ENCODE results near the gene FAM236C.
"Not testable (repeated sequence)": the region's sequence is repeated elsewhere in the genome, so short reads cannot be mapped to it uniquely, and the experiment has no call there.

Gene FAM236C

DNA sequence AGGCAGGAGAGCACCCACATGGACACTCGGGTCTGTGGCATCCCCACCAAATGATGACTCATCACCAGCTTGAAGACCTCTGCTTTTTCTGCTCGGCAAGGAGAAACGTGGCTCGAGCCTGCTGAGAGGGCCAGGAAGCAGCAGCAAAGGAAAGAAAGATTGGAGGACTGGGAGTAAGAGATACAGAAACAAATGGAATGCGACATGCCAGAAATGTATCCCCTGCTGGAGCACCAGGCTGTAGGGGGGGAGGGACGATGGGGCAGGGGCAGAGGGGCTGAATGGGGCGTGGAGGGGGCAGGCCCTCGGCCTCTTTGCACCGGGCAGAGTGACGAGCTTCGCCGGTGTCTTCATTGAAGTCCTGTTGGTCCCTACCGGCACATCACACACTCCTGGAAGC, at the start of gene FAM236C:
FAM236C (plus strand) TSS at position 301 of the 400 bp plus-strand sequence. CDS start 100 bp downstream, outside the sequence.
- DNase-seq = not testable (repeated sequence)

DNA sequence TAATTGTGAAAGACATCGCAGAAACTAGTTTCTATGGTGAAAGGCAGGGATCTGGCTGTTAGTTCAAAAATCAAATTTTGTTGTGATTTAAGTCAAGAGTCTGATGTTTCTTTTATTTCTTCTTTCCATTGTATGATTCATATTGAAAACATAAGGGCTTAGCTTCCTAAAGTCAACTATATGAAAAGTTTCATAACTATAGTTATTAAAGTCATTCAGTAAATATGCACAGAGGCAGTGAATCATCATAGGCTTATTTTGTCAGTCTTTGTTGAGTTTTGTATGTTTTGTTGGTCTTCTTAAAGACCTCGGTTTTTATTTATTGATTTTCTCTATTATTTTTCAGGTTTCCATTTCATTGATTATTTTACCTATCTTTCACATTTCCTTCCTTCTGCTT, 29.5 kb upstream of the FAM236C start:
- not testable (repeated sequence) for DNase-seq

DNA sequence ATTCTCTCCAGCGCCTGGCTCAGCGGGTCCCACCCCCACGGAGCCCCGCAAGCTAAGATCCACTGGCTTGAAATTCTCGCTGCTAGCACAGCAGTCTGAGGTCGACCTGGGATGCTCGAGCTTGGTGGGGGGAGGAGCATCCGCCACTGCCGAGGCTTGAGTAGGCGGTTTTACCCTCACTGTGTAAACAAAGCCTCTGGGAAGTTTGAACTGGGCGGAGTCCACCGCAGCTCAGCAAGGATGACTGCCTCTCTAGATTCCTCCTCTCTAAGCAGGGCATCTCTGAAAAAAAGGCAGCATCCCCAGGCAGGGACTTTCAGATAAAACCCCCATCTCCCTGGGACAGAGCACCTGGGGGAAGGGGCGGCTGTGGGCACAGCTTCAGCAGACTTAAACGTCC, 22.7 kb upstream of the FAM236C start:
- not testable (repeated sequence) for DNase-seq

DNA sequence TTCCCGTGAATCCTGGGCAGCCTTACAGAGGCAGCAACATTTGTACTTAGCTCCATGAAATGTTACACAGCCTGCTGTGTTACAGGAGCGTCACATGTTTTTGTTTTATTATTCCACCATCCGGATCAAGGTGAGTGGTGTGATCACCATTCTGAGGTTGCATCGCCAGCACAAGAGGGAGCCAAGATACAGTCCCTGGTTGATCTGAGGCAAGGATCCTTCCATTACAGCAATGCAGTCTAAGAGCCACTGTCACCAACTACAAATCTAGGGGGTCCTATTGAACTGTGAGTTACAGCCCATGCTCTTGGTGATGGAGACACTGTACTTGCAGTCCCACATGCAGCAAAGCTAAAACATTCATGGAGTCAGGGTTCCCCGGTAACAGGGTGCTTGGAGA, 3.7 kb downstream of the FAM236C start:
- DNase-seq = not testable (repeated sequence)

DNA sequence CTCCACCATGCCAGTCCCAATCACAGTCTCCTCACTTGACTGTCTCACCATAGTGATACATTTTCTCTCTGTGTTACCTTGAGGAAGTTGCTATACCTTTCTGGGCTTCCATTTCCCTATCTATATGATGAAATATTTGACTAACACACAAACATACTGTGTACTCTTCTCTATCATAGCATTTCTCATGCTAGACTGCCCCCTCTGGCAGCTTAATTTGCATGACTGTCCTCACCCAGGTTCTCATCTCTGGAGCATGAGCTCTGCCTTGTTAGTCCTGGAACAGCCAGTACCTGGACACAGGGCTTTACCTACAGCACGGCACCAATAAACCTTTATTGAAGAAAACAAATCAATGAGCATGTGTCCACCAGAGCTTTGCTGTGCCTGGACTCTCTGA, 19.9 kb downstream of the FAM236C start:
- DNase-seq = not testable (repeated sequence)

DNA sequence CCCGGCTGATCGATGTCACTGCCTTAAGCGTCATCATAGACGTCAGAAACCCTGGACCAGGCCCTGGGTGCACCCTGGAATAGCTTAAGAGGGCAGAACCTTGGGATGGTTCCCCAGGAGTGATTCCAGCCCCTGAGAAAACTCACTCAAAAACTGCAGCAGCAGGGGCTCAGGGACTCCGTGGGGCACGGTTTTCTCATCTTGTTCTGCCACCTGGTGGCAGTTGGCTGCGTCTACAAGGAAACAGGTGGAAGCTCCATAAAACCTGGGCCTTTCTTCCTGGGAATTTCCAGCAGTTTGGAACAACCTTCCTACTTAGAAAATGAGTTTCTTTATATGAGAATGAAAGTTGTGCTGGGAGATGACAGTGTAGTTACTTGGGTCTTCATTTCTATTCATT, 24.0 kb downstream of the FAM236C start:
- DNase-seq = not testable (repeated sequence)

DNA sequence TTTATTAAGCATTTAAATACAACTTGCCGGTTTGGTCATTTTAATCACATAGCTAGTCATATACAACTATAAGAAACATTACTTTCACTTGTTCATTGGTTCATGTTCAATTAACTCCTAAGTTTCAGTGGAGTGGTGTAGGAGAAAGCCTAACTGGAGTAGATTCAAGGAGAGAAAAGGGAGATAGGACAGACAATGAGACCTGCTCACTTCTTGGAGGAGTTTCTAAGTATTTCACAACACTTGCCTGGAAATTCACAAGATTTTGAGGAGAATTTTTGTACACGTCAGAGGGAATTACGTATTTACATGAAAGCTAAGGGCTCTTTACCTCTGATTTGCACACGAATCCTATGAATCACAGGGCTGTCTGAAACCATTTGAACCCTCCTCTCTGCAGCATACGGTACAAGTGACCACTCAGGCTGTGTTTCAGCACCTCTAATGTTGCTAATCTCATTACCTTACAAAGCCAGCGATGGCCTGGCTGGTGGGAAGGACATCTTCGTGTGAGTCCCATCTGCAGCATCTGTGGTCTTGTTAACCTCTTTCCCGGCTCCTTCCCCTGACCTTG, 24.6 kb downstream of the FAM236C start:
- DNase-seq = not testable (repeated sequence)

DNA sequence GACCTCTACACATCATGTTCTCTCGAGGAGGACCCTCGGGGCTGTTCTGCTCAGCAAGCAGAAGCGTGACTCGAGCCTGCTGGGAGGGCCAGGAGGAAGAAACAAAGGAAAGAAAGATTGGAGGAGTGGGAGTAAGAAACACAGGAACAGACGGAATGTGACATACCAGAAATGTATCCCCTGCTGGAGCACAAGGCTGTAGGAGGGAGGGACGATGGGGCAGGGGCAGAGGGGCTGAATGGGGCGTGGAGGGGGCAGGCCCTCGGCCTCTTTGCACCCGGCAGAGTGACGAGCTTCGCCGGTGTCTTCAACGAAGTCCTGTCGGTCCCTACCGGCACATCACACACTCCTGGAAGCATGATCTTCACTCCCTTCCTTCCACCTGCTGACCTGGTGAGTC, 25.5 kb downstream of the FAM236C start, which contains the start of gene FAM236A:
FAM236A (plus strand) TSS at position 301 of the 400 bp plus-strand sequence; CDS start at position 358, 57 bp downstream.
- DNase-seq = not testable (repeated sequence)

DNA sequence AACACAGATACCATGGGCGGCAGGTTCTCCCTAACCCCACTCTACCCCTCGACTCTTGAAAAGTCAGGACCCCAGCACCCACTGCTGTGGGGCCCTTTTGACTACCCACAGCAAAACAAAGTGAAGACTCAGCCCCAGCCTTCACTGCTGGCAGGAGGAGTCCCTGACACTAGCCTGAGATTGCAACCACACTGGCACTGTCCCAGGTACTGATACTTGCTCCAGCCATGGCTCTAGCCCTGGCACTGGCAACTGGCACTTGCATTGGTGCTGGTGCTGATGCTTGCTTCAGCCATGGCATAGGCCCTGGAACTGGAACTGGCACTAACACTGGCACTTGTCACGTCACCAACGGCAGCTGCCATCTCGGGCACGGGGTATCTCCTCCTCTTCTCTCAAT, 29.9 kb downstream of the FAM236C start:
- not testable (repeated sequence) for DNase-seq

GRCh38 chrX:72943035-72943818, 30.8 kb downstream of the FAM236C start:
- DNase-seq = not testable (repeated sequence)

- DNase-seq = not testable (repeated sequence)
These were observed 31.4 kb downstream of the FAM236C start, which contains the start of gene DMRTC1 for GRCh38 chrX:72943819-72944169. Gene DMRTC1, minus strand, starts transcription at chrX:72943837. Its CDS starts 68,143 bp downstream, at chrX:72875694.

DNA sequence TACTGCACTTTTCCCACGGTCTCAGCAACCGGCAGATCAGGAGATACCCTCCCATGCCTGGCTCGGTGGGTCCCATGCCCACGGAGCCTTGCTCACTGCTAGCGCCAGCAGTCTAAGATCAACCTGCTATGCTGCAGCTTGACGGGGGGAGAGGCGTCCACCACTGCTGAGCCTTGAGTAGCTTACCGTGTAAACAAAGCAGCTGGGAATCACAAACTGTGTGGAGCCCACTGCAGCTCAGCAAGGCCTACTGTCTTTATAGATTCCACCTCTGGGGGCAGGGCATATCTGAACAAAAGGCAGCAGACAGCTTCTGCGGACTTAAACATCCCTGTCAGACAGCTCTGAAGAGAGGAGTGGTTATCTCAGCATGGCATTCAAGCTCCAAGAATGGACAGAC, 47.6 kb downstream of the FAM236C start:
- not testable (repeated sequence) for DNase-seq
